Measurements from ENCODE around the gene PLCD3.

Gene PLCD3

DNA sequence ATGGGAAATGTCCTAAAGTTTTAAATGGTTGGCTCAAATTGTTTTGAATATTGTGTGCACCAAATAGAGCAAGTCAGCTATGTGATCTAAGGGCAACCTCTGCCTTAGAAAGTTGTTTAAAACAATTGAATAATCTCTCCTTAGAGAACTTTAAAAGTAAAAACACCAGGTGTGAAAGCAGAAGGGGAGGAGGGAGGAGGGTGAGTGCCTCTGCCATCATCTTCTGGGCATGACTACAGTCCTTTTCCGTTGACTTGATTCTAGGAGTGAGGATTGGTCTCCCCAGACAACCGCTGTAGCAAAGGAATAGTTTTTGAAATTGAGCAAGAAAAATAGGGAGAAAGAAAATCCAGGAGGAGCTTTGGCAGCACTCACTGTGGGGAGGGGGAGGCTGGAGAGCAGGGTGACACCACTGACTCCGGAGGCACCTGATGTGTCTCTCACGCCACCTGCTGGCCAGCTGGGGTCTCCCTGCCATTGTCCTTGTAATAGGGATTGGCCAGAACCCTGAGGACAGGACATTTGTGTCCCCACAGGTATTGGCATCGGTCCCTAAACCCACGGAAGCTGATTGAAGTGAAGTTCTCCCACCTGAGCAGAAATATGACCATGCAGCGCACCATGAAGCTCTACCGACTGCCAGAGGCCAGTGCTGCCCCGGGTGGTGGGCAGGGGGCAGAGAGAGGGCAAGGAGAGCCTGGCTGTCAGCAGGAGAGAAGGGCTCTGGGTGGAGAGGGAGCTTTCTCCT, 33.3 kb downstream of the PLCD3 start:
- peak; percentile 71 for DNase-seq

DNA sequence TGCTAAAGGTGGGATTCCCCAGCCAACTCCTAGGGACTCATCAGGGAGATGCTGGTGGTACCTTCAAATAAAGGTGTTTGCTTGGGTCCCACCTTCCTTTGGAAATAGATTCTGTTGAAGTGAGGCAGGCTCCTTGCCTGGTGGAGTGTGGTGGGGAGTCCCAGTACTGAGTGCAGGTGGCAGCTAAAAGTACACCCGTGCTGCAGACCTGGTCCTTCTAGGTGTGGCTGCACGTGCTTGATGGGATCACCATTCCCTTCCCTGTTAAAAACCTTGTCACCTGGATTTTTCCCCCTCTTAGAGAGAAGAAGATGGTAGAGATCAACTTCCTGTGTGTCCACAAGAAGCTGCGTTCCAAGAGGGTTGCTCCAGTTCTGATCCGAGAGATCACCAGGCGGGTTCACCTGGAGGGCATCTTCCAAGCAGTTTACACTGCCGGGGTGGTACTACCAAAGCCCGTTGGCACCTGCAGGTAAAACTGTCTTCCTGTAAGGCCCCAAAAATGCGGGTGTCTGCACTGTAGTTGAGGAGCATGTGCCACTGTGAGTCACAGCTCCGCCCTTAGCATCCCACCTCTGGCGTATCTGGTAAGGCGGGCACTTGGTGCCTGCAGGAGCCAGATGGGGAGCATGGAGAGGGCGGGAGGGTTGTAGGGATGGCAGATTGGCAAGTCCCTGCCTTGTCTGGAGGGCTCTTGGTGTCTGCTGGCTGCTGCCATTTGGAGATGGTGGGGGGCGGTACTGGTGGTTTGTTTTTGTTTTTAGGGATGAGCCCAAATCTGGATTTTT, 34.0 kb downstream of the PLCD3 start:
- DNase-seq, result no peak

DNA sequence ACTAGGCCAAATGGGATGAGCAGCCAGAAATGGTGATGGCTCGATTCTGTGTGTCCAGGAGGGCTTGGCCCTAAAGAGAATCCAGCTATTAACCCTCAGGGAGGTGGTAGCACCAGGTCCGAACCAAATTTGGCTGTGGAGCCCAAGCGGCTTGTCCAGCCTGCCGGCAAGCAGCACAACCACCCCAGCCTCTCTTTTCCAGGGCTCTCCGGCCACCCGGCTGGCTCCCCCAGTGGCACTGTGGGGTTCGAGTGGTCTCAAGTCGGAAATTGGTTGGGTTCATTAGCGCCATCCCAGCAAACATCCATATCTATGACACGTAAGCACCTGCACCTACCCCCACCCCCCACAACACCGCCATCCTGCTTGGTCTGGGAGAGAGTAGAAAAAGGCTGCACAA, 35.4 kb downstream of the PLCD3 start:
- DNase-seq, result no peak

DNA sequence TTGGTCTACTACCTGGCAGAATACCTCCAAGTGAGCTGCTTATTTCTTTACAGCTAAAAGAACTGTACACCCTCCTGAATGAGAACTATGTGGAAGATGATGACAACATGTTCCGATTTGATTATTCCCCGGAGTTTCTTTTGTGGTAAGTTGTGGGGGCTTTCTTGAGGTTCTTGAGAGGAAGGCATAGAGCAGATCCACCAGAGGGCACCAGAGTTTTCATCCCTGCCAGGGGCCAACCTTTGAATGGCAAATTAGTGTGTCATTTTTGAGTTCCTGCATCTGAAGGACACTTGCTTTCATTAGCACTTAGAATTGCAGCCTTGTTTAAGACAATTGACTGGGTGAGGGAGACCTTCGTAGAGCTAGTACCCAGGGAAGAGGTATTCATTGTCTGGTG, 36.2 kb downstream of the PLCD3 start:
- no peak for DNase-seq

DNA sequence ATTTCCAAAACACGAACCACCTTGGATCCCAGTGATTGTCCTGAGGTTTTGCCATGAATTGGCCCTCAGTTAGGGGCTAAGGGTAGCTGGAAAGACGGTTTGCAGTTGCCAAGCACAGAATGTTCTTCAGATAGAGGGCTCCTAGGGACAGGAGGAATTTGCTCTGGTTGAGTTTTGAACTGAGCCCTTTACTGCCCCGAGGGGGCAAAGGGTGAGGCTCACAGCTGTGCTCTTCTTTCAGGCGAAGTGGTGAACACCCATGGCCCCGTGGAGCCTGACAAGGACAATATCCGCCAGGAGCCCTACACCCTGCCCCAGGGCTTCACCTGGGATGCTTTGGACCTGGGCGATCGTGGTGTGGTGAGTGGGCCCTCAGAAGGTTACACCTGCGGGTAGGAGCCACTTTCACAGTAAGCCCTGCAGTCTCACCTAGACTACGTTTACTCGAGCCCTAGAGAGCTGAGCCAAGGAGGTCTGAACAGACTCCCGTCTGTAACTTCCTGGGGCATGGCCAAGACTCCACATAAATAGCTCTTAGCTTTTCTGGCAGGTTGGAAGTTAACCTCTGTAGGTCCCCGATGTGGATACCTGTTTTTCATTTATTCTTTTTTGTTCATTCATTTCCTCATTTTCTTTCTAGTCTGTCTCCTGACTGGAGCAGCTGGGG, 38.7 kb downstream of the PLCD3 start:
- no peak for DNase-seq

DNA sequence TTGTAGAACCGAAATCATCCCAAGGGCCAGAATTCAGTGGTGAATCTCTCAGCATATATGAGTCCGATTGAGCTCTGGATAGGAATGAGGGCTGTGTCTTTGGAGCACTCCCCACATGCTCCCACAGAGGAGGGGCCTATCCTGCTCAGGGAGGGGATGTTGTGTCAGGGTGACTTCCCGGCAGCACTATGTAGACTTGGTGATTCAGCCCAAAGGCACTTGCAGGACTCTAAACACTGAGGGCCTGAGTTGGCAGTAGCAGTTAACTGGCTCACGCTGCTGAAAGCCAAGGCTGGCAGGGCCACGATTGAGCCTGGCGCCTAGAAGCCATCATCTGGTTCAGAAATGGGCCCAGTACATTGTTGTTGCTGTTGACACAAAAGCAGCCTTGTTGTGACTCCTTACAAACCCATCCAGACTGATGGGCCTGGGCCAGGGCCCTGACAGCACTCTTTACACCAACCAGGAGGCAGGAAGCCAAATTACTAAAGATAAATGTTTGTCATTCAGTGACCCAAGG, 39.3 kb downstream of the PLCD3 start:
- no peak for DNase-seq

DNA sequence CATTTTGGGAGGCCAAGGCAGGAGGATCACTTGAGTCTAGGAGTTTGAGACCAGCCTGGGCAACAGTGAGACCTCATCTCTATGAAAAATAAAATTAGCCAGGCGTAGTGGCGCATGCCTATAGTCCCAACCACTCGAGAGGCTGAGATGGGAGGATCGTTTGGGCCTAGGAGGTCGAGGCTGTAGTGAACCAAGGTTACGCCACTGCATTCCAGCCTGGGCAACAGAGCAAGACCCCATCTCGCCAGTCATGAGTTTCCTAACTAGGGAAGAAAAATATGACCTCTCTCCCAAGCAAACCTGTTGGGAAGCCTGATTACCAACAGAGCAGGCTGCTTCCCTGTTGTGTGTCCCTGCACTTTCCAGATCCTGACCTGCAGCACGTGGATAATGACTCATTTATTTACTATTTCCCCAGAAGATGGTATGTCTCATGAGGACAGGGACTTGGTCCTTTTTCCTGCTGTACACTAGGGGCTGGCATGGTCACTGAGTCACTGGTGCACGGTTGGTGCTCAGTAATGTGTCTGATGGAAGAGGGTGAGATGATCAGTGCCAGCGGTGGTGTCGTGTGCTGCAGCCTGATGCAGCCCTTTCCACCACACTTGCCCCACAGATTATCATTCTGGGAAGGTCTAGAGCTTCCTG, 40.4 kb downstream of the PLCD3 start:
- DNase-seq, result no peak

DNA sequence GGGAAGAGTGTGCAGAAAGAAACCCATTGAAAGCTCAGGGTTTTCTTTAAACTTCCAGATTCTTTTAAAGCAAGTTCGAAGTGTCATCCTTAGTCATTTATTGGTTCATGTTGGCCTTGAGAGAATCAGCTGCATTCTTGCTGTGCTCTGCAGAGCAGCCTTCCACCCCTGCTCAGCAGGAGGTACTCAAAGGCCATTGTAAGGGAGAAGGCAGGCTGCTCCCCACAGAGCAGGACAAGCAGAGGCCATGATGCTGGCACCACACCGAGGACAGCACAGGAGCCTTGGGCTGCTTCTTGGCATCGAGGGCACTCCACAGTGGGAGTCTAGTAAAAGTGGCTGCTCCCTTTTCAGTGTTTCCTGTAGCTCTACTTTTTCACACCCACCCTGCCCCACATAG, 41.6 kb downstream of the PLCD3 start:
- no peak for DNase-seq

DNA sequence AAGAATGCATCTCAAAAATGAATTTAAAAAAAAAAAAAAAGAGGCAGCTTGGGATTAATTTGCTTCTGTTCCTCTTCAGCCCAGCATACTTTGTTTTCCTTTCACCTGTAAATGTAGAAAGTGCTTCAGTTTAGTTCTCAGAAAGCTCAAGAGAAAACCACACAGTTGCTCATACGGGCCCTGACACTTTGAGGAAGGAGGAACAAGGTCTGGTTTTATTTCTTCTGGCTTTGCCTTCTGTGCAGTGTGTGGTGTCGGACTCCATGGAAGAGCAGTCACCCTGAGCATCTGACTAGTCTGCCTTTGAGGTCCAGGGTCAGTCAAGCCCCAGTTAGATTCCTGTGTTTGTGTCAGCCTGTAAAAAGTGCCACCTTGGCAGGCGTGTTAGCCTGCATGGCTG, 43.6 kb downstream of the PLCD3 start:
- DNase-seq, result no peak

DNA sequence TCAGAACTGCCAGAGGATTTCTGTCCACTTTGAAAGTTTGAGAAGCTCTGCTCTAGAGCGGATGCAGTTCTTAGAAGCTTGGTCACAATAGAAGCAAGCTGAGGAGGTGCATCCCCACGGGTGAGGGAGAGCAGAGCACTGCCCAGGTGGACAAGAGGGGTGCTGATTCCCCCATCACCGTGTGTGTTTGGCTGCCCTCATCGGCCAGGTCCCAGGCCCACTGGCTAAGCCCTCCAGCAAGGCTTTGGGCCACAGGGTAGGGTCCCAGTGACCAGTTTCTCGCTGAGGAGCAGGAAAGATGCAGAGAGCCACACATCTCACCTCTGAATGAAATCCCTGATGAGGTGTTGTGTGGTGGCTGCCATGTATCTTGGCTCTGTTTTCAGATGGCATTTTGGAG, 44.3 kb downstream of the PLCD3 start:
- no peak for DNase-seq

DNA sequence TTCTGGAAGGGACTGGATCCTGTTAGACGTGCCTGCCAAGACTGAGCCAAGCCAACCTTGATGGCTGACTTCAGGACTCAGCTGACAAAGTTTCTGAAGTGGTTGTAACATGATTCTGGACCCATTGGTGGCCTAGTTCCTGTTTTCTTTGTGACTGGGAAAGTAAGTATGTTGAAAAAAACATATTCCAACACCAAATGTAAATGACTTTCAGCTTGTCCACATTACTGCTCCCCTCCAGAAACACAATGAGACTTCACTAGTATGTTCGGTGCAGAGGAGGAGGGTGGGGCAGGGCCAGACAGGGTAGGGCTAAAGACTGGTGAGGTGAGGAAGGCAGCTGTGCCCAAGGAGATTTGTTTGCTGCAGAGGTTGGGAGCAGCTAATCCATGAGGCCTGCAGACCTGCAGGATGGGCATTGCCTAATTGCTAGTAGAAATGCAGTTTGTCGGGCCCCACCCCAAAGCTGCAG, 44.8 kb downstream of the PLCD3 start:
- DNase-seq, result no peak

DNA sequence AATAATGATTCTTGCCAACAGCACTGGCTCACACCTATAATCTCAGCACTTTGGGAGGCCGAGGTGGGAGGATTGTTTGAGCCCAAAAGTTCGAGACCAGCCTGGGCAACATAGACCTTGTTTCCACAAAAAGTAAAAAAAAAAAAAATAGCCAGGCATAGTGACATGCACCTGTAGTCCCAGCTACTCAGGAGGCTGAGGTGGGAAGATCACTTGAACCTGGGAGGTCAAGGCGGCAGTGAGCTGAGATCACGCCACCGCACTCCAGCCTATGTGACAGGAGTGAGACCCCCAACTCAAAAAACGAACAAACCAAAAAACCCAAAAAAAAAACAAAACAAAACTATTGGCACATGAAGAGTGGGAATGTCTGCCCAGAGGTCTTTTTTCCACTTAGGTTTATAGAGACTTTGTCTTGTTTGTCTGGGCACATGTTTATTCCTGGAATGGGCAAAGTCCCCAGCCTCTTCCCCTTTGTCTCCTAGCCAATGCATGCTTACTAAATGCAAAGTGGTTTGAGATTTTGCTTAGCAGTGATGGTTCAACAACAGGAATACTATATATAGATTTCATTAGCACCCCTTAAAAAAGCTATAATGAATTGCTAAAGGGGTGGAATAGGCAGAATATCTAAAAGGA, 45.3 kb downstream of the PLCD3 start:
- DNase-seq, result no peak

DNA sequence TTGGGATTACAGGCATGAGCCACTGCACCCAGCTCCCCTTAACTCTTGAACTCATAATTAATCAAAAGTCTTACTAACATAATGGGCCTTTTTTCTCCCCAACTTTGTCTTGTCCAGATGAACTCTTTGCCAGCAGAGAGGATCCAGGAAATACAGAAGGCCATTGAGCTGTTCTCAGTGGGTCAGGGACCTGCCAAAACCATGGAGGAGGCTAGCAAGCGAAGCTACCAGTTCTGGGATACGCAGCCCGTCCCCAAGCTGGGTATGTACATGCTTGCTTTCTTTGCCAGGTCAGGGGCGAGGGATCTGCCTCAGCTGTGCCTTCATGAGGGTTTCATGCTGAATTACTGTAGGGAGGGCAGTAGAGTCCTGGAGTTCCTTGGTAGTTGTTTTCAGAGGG, 45.9 kb downstream of the PLCD3 start:
- no peak for DNase-seq

DNA sequence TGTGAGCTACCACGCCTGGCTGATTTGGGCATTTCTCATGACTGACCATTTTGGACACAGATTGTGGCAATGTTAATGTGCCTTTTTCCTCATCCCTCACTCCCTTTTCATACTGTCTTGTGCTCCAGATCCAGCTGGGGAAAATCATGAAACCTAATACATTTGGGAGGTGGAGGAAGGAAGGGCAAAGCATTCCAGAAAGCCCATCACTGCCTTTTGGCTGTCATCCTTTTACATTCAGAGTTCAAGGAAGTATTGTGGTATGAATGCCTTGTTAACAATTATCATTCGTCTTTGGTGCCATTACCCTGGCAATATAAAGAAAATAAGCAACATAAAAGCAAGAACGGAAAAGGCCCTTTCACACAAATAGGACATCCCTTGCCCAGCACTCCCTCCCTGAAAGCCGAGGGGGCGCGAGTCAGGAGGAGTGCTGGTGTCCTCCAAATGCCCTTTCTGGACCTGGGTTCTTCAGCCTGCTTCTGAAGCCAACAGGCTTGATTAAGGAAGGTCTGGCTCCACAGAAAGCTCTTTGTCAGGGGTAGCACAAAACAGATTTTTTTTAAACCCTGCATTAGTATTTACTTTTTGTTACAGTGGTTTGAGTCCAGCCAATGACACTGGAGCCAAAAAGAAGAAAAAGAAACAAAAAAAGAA, 51.1 kb downstream of the PLCD3 start:
- no peak for DNase-seq

DNA sequence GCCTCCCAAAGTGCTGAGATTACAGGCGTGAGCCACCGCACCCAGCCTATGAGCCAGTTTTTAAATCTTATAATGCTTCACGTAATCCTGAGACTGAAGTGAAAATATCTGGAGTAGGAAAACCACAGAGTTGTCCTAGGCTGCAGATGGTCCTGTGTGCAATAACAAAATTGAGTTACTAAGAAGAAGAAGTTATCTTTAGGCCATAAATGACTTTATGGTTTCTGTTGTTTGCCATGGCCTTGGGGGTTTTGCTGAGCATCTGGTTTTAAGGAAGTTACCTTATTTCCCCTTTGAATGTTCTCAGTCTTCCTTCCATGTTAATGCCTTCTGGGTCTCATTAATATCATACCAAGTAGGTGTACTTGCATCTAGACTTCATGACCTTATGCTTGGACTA, 54.7 kb downstream of the PLCD3 start:
- no peak for DNase-seq

DNA sequence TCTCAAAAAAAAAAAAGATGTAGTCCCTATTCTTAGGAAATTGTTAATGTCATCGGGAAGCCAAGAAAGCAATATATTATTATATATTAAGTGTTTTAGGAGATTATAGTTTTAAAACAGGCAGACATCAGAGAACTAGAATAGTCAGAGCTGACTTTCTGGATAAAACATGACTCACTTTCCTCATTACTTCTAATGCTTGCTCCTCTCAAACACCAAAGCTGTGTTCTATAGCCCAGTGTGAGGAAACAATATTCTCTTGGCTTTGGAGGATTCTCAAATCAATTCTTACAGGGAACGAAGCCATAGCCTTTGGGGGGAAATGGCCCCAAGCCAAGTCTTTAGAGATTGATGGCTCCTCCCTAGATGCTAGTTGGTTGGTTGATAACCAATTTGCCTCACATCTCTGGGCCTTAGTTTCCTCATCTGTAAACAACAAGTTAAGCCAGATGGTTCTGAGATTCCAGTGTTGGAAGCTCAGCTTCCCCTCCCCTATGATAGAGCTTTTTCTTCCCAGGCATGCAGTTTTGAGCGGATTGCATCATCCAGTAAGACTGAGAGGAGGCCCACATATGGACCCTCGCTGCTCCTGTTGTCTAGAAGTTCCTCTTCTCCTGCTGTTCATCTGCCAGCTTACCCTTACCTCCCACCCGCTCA, 58.8 kb downstream of the PLCD3 start:
- no peak for DNase-seq

DNA sequence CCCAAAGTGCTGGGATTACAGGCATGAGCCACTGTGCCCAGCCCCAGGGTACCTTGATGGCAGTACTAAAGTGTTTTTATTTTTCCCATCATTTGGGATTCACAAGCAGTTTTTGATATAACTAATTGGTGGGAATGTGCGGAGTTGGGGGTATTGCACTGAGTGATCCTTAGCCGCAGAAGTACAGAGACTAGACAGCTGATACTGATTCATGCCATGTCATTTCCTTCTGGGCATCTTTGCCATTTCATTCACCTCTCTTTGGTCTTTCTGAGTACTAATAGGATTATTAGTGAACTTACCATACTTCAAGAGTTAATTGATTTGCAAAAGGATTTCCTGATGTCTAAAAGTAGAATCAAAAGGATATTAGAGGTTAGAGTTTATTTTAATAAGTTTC, 61.5 kb downstream of the PLCD3 start:
- no peak for DNase-seq

DNA sequence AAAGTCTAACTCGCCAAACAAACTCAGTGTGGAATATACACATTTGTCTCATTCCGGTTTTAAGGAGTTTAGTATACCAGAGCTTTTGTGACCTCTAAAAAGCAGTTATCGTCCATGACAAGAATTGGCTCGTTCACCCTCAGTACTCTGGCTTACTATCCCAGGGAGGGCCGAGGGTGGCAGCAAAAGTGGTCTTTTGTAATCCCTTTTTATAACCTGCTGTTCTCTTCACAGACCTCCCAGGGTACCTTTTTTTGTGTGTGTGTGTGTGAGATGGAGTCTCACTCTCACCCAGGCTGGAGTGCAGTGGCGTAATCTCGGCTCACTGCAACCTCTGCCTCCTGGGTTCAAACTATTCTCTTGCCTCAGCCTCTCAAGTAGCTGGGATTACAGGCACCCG, 62.3 kb downstream of the PLCD3 start:
- DNase-seq, result no peak

DNA sequence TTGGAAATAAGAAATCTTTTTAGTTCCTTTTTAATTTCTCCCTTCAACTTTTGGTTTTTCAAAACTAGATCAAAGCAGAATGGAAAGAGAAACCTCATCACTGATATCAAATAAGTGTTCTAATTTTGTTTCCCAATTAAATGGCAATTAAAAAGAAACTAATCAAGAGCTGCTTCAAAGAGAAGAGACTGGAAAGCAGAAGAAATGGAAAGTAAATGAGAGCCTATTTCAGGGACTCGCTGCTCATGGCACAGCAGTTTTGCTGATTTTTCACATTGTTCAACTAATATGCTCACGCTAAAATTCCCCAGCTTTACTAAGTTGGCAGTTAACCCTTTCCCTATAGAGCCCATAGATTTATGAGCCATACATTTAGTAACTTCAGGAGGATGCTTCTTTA, 64.7 kb downstream of the PLCD3 start:
- DNase-seq, result no peak

DNA sequence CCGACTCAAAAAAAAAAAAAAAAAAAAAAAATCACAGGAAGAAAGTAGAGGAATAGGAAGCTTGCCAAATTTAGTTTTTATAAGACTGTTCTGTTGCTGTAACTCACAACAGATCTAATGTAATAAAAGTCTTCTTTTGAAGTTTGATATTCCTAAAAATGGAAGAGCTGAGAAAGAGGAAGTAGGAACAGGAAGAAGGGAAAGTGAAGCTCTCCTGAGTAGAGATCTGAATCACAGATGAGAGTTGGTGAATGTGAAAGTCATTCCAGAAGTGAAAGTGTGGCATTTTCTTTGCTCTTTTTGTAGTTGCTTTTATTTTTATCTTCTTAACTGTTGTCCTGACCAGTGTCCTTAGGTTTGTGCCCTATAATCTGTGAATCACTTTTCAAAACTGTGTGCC, 69.1 kb downstream of the PLCD3 start:
- no peak for DNase-seq

DNA sequence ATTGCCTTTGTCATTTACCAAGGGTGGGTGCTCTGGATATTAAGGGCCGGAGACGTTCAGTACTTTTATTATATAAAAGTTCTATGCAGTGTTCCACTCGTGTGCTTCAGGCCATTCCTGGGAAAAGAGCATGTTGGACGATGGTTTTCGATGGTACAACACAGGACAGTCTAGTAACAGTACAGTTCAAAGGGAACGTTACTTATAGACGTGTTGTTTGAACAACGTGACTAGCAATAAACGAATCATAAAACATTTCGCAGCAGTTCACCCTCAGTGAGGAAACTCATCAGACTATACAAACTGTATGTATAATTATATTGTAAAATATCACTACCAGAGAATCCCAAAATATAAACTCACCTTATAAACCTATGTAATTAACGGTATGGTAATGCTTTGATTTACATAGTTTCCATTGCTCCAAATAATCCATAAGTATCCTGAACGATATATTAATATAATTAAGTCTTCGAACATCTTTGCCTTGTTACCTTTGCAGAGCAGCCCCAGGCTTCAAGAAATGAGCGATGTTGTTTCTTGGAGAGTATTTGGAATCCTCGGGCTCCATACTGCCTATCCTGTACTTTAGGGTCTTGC, 70.6 kb downstream of the PLCD3 start:
- no peak for DNase-seq
